HepG2 (cell line): ENCODE data around the gene NR2F6. TPM values are rescaled to one million over a fixed set of nuclear protein-coding genes. Genes with fewer than 3 reads are reported as not detected.
A peak's percentile ranks its signal among the peaks of the same experiment; 100 is the strongest.

Source experiments
- BRCA1 ChIP-seq: sonication (generic); formaldehyde crosslinking; IDR thresholded peaks from 2 replicates; pipeline ENCODE4 v1.4.0; 2020; ENCODE audit warnings: missing genetic modification reagents
- CCDC6 ChIP-seq: sonication (generic); formaldehyde crosslinking; IDR thresholded peaks from 2 replicates; pipeline ENCODE4 v1.8.1; 2022; ENCODE audit warnings: mild to moderate bottlenecking, missing genetic modification reagents, moderate library complexity
- CERS6 ChIP-seq: sonication (generic); formaldehyde crosslinking; IDR thresholded peaks from 2 replicates; pipeline ENCODE4 v1.5.0; 2020; ENCODE audit warnings: missing genetic modification reagents
- DNMT1 ChIP-seq: sonication (generic); formaldehyde crosslinking; IDR thresholded peaks from 2 replicates; pipeline ENCODE4 v1.5.1; 2020; ENCODE audit warnings: mild to moderate bottlenecking, missing genetic modification reagents
- ERF ChIP-seq: IDR thresholded peaks from 2 replicates; pipeline ENCODE4 v1.6.1; 2018; ENCODE audit warnings: missing biosample characterization, missing genetic modification reagents
- ETV5 ChIP-seq: IDR thresholded peaks from 2 replicates; pipeline ENCODE4 v1.6.1; 2018; ENCODE audit warnings: missing biosample characterization, missing genetic modification reagents, inconsistent platforms, borderline replicate concordance
- ETV6 ChIP-seq: sonication (generic); formaldehyde crosslinking; conservative IDR thresholded peaks from 2 replicates; pipeline ENCODE4 v1.4.0; 2020; ENCODE audit warnings: missing genetic modification reagents
- HOMEZ ChIP-seq: IDR thresholded peaks from 2 replicates; pipeline ENCODE4 v1.6.1; 2016; ENCODE audit warnings: low read depth
- ISL2 ChIP-seq: sonication (generic); formaldehyde crosslinking; IDR thresholded peaks from 2 replicates; pipeline ENCODE4 v1.5.0; 2020; ENCODE audit warnings: missing genetic modification reagents
- MAX ChIP-seq: IDR thresholded peaks from 2 replicates; pipeline ENCODE4 v1.6.1; 2012; ENCODE audit warnings: inconsistent platforms
- MED8 ChIP-seq: sonication (generic); formaldehyde crosslinking; IDR thresholded peaks from 2 replicates; pipeline ENCODE4 v1.8.1; 2023; ENCODE audit warnings: mild to moderate bottlenecking, missing genetic modification reagents; ENCODE audit not compliant: insufficient replicate concordance
- NAIF1 ChIP-seq: sonication (generic); formaldehyde crosslinking; IDR thresholded peaks from 2 replicates; pipeline ENCODE4 v1.5.0; 2020; ENCODE audit warnings: mild to moderate bottlenecking, missing genetic modification reagents, borderline replicate concordance
- NFRKB ChIP-seq: fragments of 450-650 bp; IDR thresholded peaks from 2 replicates; pipeline ENCODE4 v1.6.1; 2017
- NR2C2 ChIP-seq: sonication (generic); formaldehyde crosslinking; IDR thresholded peaks from 2 replicates; pipeline ENCODE4 v1.4.0; 2020; ENCODE audit warnings: missing genetic modification reagents, mild to moderate bottlenecking, moderate library complexity, borderline replicate concordance
- POLR2AphosphoS5 ChIP-seq: IDR thresholded peaks from 2 replicates; pipeline ENCODE4 v1.6.1; 2012; ENCODE audit warnings: low read depth, low read length
- RBM22 ChIP-seq: fragments of 200-400 bp; formaldehyde crosslinking; optimal IDR thresholded peaks from 2 replicates; pipeline ENCODE3; 2017; ENCODE audit warnings: mild to moderate bottlenecking, low read length, moderate library complexity
- SMAD9 ChIP-seq: sonication (generic); formaldehyde crosslinking; IDR thresholded peaks from 2 replicates; pipeline ENCODE4 v1.5.1; 2020; ENCODE audit warnings: mild to moderate bottlenecking, missing genetic modification reagents
- ZFX ChIP-seq: sonication (generic); formaldehyde crosslinking; IDR thresholded peaks from 2 replicates; pipeline ENCODE4 v1.4.0; 2020; ENCODE audit warnings: mild to moderate bottlenecking, low read depth, missing genetic modification reagents, moderate library complexity
- ZFY ChIP-seq: sonication (generic); formaldehyde crosslinking; IDR thresholded peaks from 2 replicates; pipeline ENCODE4 v1.4.0; 2020; ENCODE audit warnings: missing genetic modification reagents
- ZNF207 ChIP-seq: fragments of 450-650 bp; IDR thresholded peaks from 2 replicates; pipeline ENCODE4 v1.6.1; 2016; ENCODE audit warnings: antibody characterized with exemption, borderline replicate concordance
- ZNF281 ChIP-seq: sonication (generic); formaldehyde crosslinking; IDR thresholded peaks from 2 replicates; pipeline ENCODE4 v1.4.0; 2020; ENCODE audit warnings: missing genetic modification reagents, borderline replicate concordance
- ZNF451 ChIP-seq: sonication (generic); formaldehyde crosslinking; IDR thresholded peaks from 2 replicates; pipeline ENCODE4 v1.5.0; 2020; ENCODE audit warnings: mild to moderate bottlenecking, missing genetic modification reagents
- ZNF674 ChIP-seq: sonication (generic); formaldehyde crosslinking; IDR thresholded peaks from 2 replicates; pipeline ENCODE4 v1.5.0; 2020; ENCODE audit warnings: low read depth, mild to moderate bottlenecking, missing genetic modification reagents
- ZSCAN21 ChIP-seq: sonication (generic); formaldehyde crosslinking; IDR thresholded peaks from 2 replicates; pipeline ENCODE4 v1.8.0; 2022; ENCODE audit warnings: mild to moderate bottlenecking, missing genetic modification reagents, moderate library complexity, borderline replicate concordance
- polyA plus RNA-seq, 8 experiments: library from polyadenylated mRNA; depleted of rRNA in 3 of 8; stranded (reverse) in 7 of 8; unstranded in 1 of 8; fragments of >200 nt; fragmentation: Illumina TruSeq in 4 of 8; extraction: Trizol in 4 of 8; gene quantifications; 2 replicates each; pipeline versions ENCODE4 v1.2.1 to v1.2.3, GENCODE V29; 2011 to 2016; ENCODE audit warnings: low read depth in 4 of 8, missing spikeins in 1 of 8, mixed read lengths in 1 of 8; ENCODE audit not compliant: insufficient read depth in 1 of 8
- total RNA-seq, 5 experiments: library from RNA; depleted of rRNA; stranded (reverse); fragments of >200 nt; fragmentation: Illumina TruSeq; extraction: Trizol; gene quantifications; 2 replicates each; pipeline ENCODE4 v1.2.3, GENCODE V29; 2016; ENCODE audit warnings: low read depth in 1 of 5

The NR2F6 gene
- total and polyA plus RNA-seq, 2 of the 13 experiments (the other 11 are each of a cell fraction or from before 2014, with no cell fraction given), result 30.9 to 72.4 TPM

- TF ChIP-seq BRCA1 (CRISPR knock-in tag), result no peak
- no peak for TF ChIP-seq NR2C2 (CRISPR knock-in tag)
- TF ChIP-seq ZFX (CRISPR knock-in tag), result peak; percentile 39; the same call in 1 of the 2 replicates
- no peak for TF ChIP-seq ISL2 (CRISPR knock-in tag)
- no peak for TF ChIP-seq NAIF1 (CRISPR knock-in tag)
- peak; percentile 16; the same call in 1 of the 2 replicates for TF ChIP-seq MAX
- TF ChIP-seq ZNF281 (CRISPR knock-in tag), result peak; percentile 54; the same call in 1 of the 2 replicates
- TF ChIP-seq SMAD9 (CRISPR knock-in tag), result no peak
- TF ChIP-seq MED8 (CRISPR knock-in tag), result no peak
- no peak for TF ChIP-seq ZNF451 (CRISPR knock-in tag)
- TF ChIP-seq ZFY (CRISPR knock-in tag), result peak; percentile 80
- TF ChIP-seq HOMEZ, result no peak
- TF ChIP-seq ZSCAN21 (CRISPR knock-in tag), result 0 out of 2 replicates have a peak, but pooled peaks have one; percentile 10
- no peak for TF ChIP-seq ERF (CRISPR knock-in tag)
- TF ChIP-seq DNMT1 (CRISPR knock-in tag), result no peak
- no peak for TF ChIP-seq ETV6
- TF ChIP-seq POLR2AphosphoS5, result 0 out of 2 replicates have a peak, but pooled peaks have one; percentile 25
- TF ChIP-seq CCDC6, result 0 out of 2 replicates have a peak, but pooled peaks have one; percentile 42
- TF ChIP-seq CERS6 (CRISPR knock-in tag), result no peak
- TF ChIP-seq ZNF674 (CRISPR knock-in tag), result no peak
- no peak for TF ChIP-seq RBM22
- no peak for TF ChIP-seq ZNF207
- TF ChIP-seq NFRKB, result no peak
- TF ChIP-seq ETV5 (CRISPR knock-in tag), result no peak
These were observed at the start of gene NR2F6 (continued) for GRCh38 chr19:17245535-17245984.
